SH-SY5Y (cell line): ENCODE measurements around the gene CCDC47.

Source experiments
- GATA2 ChIP-seq: IDR thresholded peaks from 2 replicates; pipeline ENCODE4 v1.6.1; 2011; ENCODE audit warnings: mild to moderate bottlenecking, low read depth, low read length
- GATA3 ChIP-seq: IDR thresholded peaks from 2 replicates; pipeline ENCODE4 v1.6.1; 2011; ENCODE audit warnings: low read depth, mild to moderate bottlenecking, low read length, moderate library complexity

GRCh38 chr17:63695889-63696288 is 77.5 kb downstream of the CCDC47 start:
- TF ChIP-seq GATA2 (no peak), GATA3 (no peak)
